OCI-M2 (cell line): ENCODE measurements around the gene MIPOL1.
"Not testable (repeated sequence)": the region's sequence is repeated elsewhere in the genome, so short reads cannot be mapped to it uniquely, and the experiment has no call there.

Source experiments
- DNase-seq: peaks from one replicate; lab custom pipeline; 2025; ENCODE audit not compliant: unreplicated experiment; lab: John Stamatoyannopoulos, UW

MIPOL1 gene

DNA sequence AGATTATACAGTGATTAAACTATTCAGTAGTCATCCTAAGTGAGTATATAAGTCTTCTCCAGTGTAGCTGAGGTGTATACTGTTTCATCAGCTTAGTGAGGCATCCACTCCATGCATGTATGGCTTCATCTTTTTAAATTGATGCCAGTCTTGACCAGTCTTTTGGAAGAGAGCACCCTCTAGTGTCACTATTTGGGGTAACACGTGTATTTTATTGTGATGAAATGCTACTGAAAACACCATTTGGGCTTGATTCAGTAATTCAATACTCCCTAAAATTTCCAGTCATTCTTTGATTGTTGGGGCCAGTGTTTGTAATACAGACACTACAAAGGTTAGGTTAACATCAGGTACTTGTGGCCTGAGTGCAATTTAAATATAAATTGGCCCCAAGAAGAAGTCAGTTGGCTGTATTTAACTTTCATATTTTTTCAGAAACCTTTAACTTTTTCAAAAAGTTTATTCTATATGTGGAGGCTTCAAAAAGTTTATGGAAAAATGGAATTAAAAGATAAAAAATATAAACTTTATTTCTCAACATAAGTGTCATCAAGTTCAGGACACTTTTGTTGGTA lies 35.3 kb downstream of the MIPOL1 start:
- peak; percentile 18 for DNase-seq

DNA sequence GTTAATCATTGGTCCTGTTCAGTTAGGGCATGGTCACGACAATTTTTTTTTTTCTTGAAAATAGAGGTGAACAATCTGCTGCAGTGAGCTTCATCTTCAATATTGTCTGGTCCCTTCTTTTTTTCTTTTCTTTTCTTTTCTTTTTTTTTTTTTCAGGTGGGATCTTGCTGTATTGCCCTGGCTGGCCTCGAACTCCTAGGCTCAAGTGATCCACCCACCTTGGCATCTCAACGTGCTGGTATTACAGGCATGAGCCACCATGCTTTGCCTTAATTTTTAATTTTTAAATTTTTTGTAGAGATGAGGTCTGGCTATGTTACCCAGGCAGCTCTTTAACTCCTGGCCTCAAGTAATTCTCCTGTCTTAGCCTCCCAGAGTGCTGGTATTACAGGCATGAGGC lies 36.5 kb downstream of the MIPOL1 start:
- no peak for DNase-seq

DNA sequence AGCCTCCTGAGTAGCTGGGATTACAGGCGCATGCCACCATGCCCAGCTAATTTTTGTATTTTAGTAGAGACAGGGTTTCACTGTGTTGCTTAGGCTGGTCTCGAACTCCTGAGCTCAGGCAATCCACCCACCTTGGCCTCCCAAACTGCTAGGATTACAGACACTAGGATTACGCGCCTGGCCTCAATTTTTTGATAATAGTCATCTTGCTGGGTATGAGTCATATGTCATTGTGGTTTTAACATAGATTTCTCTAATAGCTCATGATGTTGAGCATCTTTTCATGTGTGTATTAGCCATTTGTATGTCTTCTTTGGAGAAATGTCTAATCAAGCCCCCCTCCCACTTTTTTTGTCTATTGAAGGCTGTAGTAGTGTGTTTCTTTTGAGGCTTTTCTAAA lies 38.3 kb downstream of the MIPOL1 start:
- DNase-seq = not testable (repeated sequence)

DNA sequence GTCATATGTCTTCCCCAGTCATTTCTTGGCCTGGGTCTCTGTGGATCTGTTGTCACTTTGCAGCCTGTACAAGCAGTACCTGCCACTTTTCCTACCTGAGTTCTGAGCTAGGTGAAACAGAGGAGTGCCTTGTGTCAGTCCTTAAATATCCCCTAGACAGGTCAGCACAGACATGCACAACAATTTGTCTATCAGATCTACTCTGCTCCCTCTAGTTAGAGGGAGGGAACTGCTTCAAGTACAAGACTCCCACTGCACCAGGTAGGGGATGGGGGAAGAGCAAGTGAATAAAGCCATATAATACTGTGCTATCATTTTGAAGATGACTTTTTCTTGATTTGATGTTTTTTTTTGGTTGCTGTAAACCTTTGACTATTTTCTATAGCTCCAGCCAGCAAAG lies 39.4 kb downstream of the MIPOL1 start:
- DNase-seq = no peak

DNA sequence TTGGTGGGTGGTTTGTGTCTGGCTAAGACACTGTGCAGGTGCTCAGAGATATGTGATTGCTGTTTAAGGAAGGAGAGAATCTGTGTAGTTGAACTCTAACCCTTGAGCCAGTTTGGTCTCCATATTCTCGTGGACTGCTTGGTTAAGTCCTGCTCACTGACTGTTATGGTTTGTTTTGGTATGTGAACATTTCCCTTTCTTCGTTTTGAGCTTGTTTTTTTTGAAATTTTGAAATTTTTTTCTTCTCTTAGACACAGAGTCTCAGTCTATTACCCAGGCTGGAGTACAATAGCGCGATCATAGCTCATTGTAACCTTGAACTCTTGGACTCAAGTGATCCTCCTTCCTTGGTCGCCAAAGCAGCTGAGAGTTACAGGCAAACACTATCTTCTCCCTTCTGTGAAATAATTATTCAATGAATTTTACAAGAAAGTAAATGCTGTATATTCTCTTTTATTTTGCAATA lies 40.0 kb downstream of the MIPOL1 start:
- no peak for DNase-seq

DNA sequence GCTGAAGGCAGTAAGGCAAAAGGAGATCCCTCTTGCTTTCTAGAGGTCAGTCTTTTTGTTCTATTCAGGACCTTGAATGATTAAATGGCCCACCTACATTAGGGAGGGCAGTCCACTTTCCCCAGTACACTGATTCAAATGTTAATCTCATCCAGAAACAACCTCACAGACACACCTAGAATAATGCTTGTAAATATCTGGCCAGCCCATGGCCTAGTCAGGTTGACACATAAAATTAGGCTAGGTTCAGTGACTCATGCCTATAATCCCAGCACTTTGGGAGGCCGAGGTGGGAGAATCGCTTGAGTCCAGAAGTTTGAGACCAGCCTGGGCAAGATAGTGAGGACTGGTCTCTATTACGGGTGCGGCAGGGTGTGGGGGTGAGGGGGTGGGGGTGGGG lies 43.5 kb downstream of the MIPOL1 start:
- no peak for DNase-seq

DNA sequence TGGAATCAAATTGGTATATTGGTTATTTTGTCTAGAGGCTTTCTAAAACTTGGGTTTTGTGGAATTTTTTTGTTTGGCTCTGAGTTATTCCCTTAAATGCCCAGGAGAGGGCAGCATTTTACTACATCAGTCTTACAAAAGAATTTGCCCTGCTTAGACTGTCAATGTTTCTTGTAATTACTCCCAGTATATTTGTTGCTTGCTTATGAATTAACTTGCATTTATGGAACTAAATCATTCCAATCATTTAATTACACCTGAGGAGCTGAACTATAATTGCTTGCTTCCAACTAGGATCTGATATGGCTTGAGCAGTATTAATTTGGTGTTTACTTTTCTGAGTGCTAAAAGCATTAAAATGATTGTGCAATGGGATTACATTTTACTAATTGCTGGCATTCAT lies 48.7 kb downstream of the MIPOL1 start:
- peak; percentile 36 for DNase-seq

DNA sequence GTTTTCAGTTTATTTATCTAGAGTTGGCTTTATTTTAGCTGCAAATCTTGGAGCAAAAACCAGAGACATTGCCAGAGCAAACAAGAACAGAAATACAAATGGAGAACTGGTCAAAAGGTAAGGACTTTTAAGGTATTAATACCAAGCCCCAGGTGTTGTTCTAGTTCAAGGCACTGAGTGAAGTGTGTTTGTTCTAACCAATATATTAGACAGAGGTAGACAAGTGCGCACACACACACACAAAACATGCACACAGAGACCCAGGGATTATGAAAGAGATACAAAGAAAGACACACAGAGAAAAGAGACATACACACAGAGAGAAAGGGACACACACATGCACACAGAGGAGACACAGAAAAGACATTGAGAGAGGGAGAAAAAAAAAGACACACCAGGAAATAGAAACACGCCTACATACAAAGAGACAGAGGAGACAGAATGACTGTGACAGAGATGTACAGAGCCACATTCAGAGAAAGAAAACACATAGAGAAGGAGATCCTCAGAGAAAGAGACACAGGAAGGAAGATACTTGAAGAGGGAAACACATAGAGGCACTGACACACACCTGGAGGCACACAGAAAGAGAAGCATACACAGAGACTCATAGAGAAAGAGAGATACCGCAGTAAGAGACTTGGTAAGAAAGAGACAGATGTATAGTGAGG lies 50.2 kb downstream of the MIPOL1 start:
- DNase-seq = no peak

DNA sequence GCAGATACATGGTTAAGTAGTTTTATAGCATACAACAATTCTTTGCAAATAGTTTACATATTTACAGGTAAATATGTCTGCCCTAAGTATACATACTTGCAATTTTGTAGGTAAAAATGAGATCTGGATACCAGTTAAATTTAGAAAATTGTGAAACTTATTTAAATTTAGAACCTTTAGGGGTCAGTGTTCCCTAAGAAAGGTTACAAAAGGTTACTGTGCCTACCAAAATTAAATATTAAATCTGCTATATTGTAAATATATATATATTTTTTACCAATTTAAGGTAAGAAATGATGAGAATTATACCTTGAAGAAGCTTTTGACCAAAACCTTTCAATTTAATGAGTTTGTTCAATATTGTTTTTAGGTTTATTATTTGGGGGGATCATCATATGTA lies 54.0 kb downstream of the MIPOL1 start:
- DNase-seq = no peak

DNA sequence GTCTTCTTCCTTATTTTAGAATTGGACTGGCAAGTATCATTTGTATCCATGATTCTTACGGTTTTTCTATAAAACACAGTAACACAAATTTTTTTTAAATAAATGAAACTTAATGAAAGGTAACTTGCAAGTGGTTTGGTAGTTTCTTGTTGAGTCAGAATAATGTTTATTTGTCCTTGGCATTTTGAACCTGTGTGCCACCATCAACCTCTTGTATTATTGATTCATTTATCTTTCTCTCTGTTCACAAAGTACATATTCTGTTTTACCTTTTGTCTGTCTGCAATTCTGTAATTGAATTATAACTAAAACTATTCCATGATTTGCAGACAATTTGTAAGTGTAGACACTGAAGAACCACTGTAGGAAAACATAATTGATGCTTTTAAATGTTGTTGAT lies 54.7 kb downstream of the MIPOL1 start:
- no peak for DNase-seq

DNA sequence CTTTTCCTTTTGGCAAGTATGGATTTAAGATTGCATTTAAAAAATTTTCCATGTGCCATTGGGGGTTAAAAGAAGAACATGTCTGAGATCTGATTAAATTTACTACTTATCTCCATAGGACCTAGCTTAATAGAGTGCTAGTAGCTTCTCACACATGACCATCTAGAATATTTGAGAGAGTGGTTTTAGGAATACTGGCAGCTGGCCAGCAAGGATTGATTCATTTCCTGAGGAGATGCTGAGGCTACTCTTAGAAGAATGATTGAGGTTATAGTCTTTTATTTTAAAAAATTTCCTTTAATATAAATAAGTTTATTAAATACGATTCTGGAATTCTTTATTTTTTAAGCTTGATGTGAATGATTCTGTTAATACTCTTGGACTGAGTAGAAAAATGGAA lies 56.2 kb downstream of the MIPOL1 start:
- no peak for DNase-seq

DNA sequence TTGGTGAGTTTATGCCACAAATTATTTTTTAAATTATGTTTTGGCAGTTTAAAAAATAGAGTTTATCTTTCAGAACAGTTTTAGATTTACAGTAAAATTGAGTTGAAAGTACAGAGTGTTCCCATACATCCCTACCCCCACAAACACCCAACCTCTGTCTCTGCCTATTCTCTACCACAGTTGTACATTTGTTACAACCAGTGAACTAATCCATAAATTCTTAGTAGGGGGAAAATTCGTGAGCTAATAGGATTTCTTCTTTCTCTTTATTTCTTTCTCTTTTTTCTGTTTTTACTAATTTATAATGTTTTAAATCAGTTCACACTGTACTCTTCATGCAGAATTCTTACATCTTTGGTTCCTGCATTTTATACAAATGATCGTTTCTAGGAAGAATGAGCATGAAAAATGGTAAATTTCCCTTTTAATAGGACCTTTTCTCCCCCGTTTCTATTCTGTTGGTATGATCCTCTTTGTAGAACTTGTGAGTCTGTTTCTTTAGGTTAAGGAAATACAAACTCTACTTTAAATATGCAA lies 56.7 kb downstream of the MIPOL1 start:
- DNase-seq = no peak

DNA sequence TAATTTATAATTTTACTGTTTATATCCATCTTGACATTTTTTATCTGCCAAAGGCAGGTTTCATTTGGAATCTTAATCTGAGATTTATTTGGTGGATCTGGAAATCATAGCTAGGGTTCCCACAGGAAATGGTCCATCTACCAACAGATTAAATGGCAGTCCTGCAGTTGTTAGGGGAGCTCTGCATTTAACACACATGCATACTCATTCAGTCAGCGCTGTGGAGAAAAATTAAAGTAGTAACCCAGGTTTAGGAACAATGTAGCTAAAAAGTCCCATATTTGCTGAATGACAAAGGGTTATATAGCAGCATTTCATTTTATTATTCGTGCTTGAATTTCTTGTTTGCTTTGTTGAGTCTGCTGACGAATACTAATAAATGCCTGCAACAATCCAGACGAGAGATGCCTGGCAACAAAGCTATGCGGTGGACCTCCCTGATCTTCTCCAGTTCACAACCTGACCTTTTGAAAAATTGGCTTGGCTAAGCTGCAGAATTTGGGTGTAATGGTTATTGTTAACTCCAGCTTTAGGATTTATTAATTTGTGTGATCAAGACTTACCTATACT lies 59.8 kb downstream of the MIPOL1 start:
- DNase-seq = no peak

DNA sequence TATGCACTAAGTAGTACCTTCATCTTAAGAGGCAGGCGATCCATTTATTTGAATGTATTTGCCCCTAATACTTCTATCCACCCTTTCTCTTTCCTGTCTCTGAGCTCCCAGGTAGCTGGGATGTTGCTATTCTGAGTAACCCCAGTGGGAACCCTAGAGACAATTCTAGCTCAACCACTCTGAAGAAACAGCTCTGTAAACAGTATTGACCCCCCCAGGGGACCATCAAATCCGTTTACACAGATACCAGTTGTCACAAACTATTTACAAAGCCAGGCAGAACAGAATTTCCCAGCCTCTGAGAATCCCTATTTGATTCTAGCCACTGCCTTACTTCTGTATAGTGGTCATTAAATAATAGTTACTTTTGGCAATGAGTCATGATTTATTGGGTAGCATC lies 64.9 kb downstream of the MIPOL1 start:
- DNase-seq = no peak

DNA sequence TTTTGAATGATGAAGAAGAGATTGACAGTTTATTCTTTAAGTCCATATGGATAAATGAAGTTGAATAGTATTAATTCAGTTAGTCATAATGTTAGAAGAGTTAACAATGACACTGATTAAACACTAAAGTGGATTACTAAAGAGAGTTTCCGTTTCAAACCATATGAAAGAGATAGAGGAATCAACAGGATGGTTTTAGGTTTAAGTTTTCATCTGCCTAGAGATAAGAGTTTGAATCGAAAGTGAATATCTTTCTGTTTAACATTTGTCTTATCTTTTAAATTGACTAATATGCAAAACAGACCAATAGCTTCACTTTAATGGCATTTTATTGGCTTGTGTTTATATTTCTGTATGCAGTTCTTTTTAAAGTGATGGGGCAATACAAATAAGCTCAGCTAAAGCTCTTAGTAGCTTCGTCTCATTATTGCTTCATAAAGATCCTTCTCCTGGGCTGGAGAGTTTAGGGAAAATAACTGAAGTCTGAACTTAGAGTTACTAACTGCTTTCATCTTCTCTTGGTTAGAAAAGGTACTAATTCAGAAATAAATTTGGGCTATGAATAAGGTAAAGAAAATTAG lies 66.0 kb downstream of the MIPOL1 start:
- no peak for DNase-seq

DNA sequence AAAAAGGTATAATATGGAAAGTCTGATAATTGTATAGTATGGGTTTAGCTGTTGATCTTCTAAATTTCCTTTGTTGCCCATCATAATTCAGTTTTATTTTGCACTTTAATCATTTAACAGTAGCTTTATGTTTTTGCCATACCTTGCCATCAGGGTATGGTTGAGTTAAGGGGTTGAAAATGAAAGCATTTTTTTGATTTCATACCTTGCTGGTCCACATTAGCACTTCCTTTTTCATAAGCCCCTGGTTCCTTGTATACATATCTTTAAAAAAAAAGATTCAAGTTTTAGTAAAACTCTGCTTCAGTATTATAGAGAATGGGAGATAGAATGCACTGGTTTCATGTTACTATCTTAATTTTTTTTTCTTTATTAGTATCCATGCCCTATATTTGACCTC lies 71.1 kb downstream of the MIPOL1 start:
- DNase-seq = no peak

DNA sequence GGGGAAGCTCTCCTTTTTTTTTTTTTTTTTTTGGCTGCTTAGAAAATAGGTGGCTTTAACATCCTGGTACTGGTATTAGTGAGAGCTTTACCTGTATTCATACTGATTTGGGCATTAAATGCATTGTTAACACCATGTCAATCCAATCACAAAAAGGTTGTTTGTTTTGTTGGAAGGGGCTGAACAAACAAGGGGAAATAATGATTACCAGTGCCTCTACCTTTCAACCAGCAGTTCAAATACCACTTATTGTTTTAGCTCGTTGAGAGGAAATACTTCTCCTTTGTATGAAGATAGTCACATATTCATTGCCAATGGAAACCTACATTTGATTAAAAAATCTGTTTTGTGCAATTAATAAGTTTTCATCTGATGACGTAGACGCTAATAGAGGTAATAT lies 72.9 kb downstream of the MIPOL1 start:
- no peak for DNase-seq

DNA sequence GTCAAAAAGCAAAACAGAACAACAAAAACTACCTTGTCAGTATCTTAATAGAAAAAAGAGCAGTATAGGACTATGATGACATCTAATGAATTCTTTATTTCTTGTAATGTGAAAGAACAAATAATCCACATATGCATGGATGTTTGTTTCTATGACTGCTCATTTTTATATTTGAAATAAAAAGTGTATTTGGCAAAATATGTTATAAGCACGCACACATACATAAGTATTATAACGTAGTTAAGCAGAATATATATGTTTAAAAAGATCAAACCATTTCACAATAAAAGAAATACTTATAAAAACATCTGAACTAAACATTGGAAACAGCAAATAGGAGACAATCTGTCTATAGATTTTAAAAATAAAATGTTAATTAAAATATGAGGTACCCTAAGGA lies 74.8 kb downstream of the MIPOL1 start:
- DNase-seq = no peak

DNA sequence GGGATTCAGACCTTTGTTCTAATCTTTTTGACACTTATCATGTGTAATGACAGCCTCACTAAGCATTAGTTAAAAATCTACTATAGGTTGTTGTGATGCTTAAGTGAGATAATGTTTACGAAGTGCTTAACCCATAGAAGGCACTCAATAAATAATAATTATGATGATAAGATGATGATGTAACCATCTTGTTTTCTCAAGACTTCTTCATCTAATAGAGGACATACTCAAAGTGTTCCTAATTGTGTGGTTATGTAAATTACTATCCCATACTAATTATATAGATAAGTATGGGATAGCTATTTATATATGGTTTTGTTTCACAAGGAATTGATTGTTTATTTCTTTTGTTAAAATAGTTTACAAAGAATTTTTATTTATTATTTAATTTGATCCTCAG lies 76.9 kb downstream of the MIPOL1 start:
- no peak for DNase-seq

DNA sequence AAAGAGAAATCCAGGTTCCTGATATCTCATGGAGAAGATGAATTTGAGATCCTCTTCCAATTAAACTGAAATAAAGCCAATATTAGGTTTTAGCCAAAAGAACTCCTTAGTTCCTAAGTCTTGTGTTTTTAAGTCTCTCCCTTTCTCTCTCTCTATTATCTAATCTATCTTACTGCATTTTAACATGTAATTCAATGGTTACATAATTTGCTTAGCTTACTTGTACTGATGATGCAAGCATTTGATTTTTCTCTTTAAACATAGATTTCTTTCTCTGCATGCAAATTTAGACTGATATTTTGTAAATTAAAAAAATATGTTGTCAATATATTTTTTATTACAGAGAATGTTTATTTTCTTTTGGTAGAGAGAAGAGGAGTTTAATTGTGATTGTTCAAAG lies 78.2 kb downstream of the MIPOL1 start:
- DNase-seq = no peak

DNA sequence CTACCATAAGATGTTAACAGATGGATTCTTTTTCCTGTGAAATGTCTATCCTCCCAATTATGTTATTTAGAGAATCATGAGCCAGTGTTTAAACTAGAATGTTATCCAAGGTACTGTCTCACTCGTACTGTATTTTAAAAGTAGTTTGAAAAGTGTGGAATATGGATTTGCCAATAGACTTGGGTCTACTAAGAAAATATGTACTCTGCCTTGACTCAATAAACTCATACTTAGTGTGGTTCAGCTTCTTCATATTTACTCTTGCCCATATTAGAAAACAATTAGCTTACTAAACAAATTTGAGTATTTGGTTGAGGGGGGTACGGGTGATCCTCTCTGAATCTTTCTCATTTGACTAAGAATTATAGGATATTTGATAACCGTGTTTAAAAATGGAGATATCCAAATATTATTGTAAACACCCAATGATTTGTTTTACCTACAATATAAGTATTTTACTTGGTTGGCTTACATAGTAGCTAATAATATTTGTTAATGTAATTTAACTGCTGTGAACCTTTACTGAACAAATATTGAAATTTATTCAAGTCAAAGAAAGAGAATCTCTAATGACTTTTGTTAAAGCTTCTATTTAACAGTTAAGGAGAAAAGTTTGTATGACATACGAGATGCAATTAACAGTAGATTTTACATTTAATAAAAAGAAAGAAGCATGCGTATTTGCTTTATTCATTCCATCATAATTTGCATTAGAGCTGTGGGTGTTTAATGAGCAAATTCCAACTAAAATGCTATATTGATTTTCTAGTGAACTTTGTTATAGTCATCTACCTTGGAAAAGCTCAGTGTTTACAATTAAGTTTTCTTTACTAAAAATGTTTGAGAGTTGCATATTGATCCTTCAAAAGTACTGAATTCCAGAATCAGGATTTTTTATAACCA lies 81.2 kb downstream of the MIPOL1 start:
- no peak for DNase-seq
